WTC11 (cell line): ENCODE data around the gene CELSR2. TPM values are rescaled to one million over a fixed set of nuclear protein-coding genes. Genes with fewer than 3 reads are reported as not detected.

ENCODE experiments used
- ATAC-seq: fragments of 200-7000 bp; cut with Tn5 transposase; 2 replicates; pipeline ENCODE4 v1.10.0; 2021; ENCODE audit warnings: mild to moderate bottlenecking, moderate library complexity
- CTCF ChIA-PET: fragments of 300-600 bp; sonication (Branson Sonifier 250); formaldehyde crosslinking; loops from one replicate; lab custom pipeline; 2021; ENCODE audit warnings: antibody characterized with exemption; lab: Charles Lee
- POLR2A ChIA-PET: fragments of 350-600 bp; sonication (Branson Sonifier 250); formaldehyde crosslinking; loops from one replicate; lab custom pipeline; 2021; ENCODE audit warnings: antibody characterized with exemption; lab: Charles Lee
- DNase-seq: peaks from one replicate; pipeline ENCODE4 v3.0.0; 2021; ENCODE audit warnings: low spot score
- H3K27ac Mint-ChIP-seq: 2 replicates; pipeline ENCODE4 v1.8.0; 2021; ENCODE audit warnings: mixed read lengths
- H3K27me3 Mint-ChIP-seq: 2 replicates; pipeline ENCODE4 v1.8.0; 2021; ENCODE audit warnings: low read depth, mild to moderate bottlenecking, moderate library complexity, mixed read lengths
- H3K36me3 Mint-ChIP-seq: 2 replicates; pipeline ENCODE4 v1.8.0; 2021; ENCODE audit warnings: mixed read lengths
- H3K4me1 Mint-ChIP-seq: 2 replicates; pipeline ENCODE4 v1.8.0; 2022; ENCODE audit warnings: mixed read lengths
- H3K4me3 Mint-ChIP-seq: 2 replicates; pipeline ENCODE4 v1.8.0; 2021; ENCODE audit warnings: mild to moderate bottlenecking, moderate library complexity, mixed read lengths
- H3K9me3 Mint-ChIP-seq: 2 replicates; pipeline ENCODE4 v1.8.0; 2021; ENCODE audit warnings: mixed read lengths
- CTCF ChIP-seq: fragments of 200-600 bp; IDR thresholded peaks from 2 replicates; pipeline ENCODE4 v1.8.0; 2022; ENCODE audit warnings: antibody characterized with exemption
- EMX1 ChIP-seq: fragments of 250-450 bp; sonication (Bioruptor Pico); IDR thresholded peaks from 2 replicates; pipeline ENCODE4 v1.8.0; 2021; ENCODE audit warnings: mild to moderate bottlenecking
- FOXK1 ChIP-seq: sonication (generic); formaldehyde crosslinking; IDR thresholded peaks from 2 replicates; pipeline ENCODE4 v1.8.0; 2022; ENCODE audit warnings: mild to moderate bottlenecking, moderate library complexity, missing genetic modification reagents
- FOXP1 ChIP-seq: sonication (generic); formaldehyde crosslinking; IDR thresholded peaks from 2 replicates; pipeline ENCODE4 v1.8.0; 2022; ENCODE audit warnings: missing genetic modification reagents, mild to moderate bottlenecking, moderate library complexity, borderline replicate concordance
- GRHL2 ChIP-seq: fragments of 250-450 bp; sonication (Bioruptor Pico); IDR thresholded peaks from 2 replicates; pipeline ENCODE4 v1.8.0; 2022; ENCODE audit warnings: mild to moderate bottlenecking, moderate library complexity; ENCODE audit not compliant: insufficient replicate concordance, severe bottlenecking
- HMGA2 ChIP-seq: fragments of 250-450 bp; sonication (Bioruptor Pico); IDR thresholded peaks from 2 replicates; pipeline ENCODE4 v1.4.0; 2021; ENCODE audit warnings: mild to moderate bottlenecking, moderate library complexity
- IRF2 ChIP-seq: sonication (generic); formaldehyde crosslinking; IDR thresholded peaks from 2 replicates; pipeline ENCODE4 v1.8.0; 2022; ENCODE audit warnings: low read depth, missing genetic modification reagents, borderline replicate concordance
- KAT7 ChIP-seq: sonication (generic); formaldehyde crosslinking; IDR thresholded peaks from 2 replicates; pipeline ENCODE4 v1.8.1; 2023; ENCODE audit warnings: missing genetic modification reagents, mild to moderate bottlenecking, borderline replicate concordance
- MAX ChIP-seq: sonication (generic); formaldehyde crosslinking; IDR thresholded peaks from 2 replicates; pipeline ENCODE4 v1.8.0; 2022; ENCODE audit warnings: mild to moderate bottlenecking, missing genetic modification reagents
- NFATC4 ChIP-seq: fragments of 250-450 bp; sonication (Bioruptor Pico); IDR thresholded peaks from 2 replicates; pipeline ENCODE4 v1.9.0; 2021; ENCODE audit warnings: mild to moderate bottlenecking
- OVOL2 ChIP-seq: fragments of 250-450 bp; sonication (Bioruptor Pico); IDR thresholded peaks from 2 replicates; pipeline ENCODE4 v1.9.0; 2021; ENCODE audit warnings: mild to moderate bottlenecking, borderline replicate concordance
- SMAD3 ChIP-seq: sonication (generic); formaldehyde crosslinking; IDR thresholded peaks from 2 replicates; pipeline ENCODE4 v1.8.0; 2022; ENCODE audit warnings: missing genetic modification reagents, mild to moderate bottlenecking, borderline replicate concordance
- ZBTB43 ChIP-seq: sonication (generic); formaldehyde crosslinking; IDR thresholded peaks from 2 replicates; pipeline ENCODE4 v1.8.1; 2023; ENCODE audit warnings: mild to moderate bottlenecking, missing genetic modification reagents
- ZNF512 ChIP-seq: sonication (generic); formaldehyde crosslinking; IDR thresholded peaks from 2 replicates; pipeline ENCODE4 v1.8.1; 2022; ENCODE audit warnings: missing genetic modification reagents, borderline replicate concordance
- total RNA-seq: library from RNA; stranded (reverse); gene quantifications from 3 replicates; pipeline ENCODE4 v1.2.3, GENCODE V29; 2021
- TF ChIP-seq, protein P1 (sequence below): sonication (generic); formaldehyde crosslinking; IDR thresholded peaks from 2 replicates; pipeline ENCODE4 v1.8.1; 2023; ENCODE audit warnings: mild to moderate bottlenecking, moderate library complexity, missing genetic modification reagents

CELSR2 gene
- total RNA-seq, 1 experiment from 2014 or later: 31.3 TPM

- Mint-ChIP-seq H3K4me1 (peaks cover 57% of the 10 kb centered on the region), H3K4me3 (peak overlapping the region; percentile 18), H3K36me3 (peaks cover 11% of the 10 kb centered on the region), H3K27me3 (peaks cover 6% of the 10 kb centered on the region), H3K27ac (no peak overlapping the region), H3K9me3 (no peaks in the 10 kb centered on the region)
- TF ChIP-seq EMX1 (CRISPR knock-in tag) (0 out of 2 replicates have a peak, but pooled peaks have one; percentile 13), IRF2 (CRISPR knock-in tag) (no peak)
- DNase-seq: no peak
- POLR2A ChIA-PET: no interaction called here
- CTCF ChIA-PET: interaction anchor here (0.7 to 5.2 kb wide), 5 partner anchors 7 to 51 kb away, joined by 3 to 109 read pairs (median 51); partner anchors contain the start of gene CELSR2
- no peak for ATAC-seq
Observed at GRCh38 chr1:109241841-109242345, 7.4 kb upstream of the CELSR2 start.

DNA sequence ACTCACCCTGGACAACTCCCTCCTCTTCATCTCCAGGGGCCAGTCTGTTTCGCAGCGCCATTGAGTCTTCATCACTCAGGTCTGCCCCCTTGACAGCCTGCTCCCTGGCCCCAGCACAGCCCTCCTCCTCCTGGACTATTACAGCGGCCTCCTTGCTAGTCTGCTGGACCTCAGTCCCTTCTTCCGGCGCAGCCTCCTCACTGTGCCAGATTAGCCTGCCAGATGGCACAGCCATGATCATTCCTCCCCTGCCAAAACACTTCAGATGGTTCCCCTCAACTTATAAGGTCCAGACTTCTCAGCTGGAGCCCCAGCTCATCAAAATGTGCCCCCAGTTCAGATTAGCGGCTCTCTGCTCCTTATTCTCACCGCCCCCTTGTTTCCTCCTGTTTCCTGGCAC, 7.0 kb upstream of the CELSR2 start:
- H3K9me3 Mint-ChIP-seq: no peaks in the 10 kb centered on the region
- H3K27ac Mint-ChIP-seq: no peak overlapping the region
- peaks cover 52% of the 10 kb centered on the region for H3K4me1 Mint-ChIP-seq
- CTCF ChIA-PET: interaction anchor here (3.0 to 5.2 kb wide), 3 partner anchors 11 to 41 kb away, joined by 14 to 51 read pairs (median 35); no protein-coding TSS in a partner anchor
- H3K27me3 Mint-ChIP-seq: peaks cover 11% of the 10 kb centered on the region
- no peak overlapping the region for H3K4me3 Mint-ChIP-seq
- no peak for ATAC-seq
- peaks cover 6% of the 10 kb centered on the region for H3K36me3 Mint-ChIP-seq
- POLR2A ChIA-PET: no interaction called here
- DNase-seq: no peak
- TF ChIP-seq OVOL2: no peak

DNA sequence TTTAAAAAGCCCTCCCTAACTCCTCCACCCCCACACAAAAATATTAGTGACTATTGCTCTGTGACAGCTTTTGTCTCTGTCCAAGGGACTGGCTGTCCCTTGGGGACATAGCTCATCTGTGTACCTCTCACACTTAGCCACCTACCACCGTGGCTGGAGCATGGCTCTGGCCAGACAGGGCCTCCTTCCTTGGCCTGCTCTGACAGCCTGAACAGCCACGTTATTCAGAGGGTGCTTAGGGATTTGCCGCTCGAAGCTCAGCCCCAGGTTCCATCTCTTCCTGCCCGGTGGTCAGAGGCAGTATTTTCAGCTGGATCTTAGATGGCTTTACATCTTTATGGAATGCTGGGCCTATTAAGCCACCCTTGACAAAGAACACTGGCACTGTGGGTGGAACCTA, 6.1 kb upstream of the CELSR2 start:
- H3K36me3 Mint-ChIP-seq: no peaks in the 10 kb centered on the region
- ChIA-PET POLR2A (no interaction called here), CTCF (interaction anchor here (0.9 to 3.0 kb wide), 5 partner anchors 11 to 52 kb away, joined by 3 to 14 read pairs (median 3); partner anchors contain the start of gene SARS1)
- H3K27me3 Mint-ChIP-seq: peaks cover 20% of the 10 kb centered on the region
- H3K4me1 Mint-ChIP-seq: peaks cover 46% of the 10 kb centered on the region
- no peaks in the 10 kb centered on the region for H3K9me3 Mint-ChIP-seq
- TF ChIP-seq NFATC4 (CRISPR knock-in tag) (no peak), GRHL2 (no peak), CTCF (no peak), SMAD3 (no peak), FOXK1 (CRISPR knock-in tag) (no peak)
- DNase-seq (no peak), ATAC-seq (no peak)
- H3K4me3 Mint-ChIP-seq: no peak overlapping the region
- no peak overlapping the region for H3K27ac Mint-ChIP-seq

- no peak overlapping the region for H3K4me3 Mint-ChIP-seq
- ATAC-seq (no peak), DNase-seq (no peak)
- TF ChIP-seq, protein P1, sequence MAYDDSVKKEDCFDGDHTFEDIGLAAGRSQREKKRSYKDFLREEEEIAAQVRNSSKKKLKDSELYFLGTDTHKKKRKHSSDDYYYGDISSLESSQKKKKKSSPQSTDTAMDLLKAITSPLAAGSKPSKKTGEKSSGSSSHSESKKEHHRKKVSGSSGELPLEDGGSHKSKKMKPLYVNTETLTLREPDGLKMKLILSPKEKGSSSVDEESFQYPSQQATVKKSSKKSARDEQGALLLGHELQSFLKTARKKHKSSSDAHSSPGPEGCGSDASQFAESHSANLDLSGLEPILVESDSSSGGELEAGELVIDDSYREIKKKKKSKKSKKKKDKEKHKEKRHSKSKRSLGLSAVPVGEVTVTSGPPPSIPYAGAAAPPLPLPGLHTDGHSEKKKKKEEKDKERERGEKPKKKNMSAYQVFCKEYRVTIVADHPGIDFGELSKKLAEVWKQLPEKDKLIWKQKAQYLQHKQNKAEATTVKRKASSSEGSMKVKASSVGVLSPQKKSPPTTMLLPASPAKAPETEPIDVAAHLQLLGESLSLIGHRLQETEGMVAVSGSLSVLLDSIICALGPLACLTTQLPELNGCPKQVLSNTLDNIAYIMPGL (CRISPR knock-in tag): no peak
- TF ChIP-seq MAX (CRISPR knock-in tag) (no peak), FOXP1 (CRISPR knock-in tag) (no peak), KAT7 (CRISPR knock-in tag) (no peak), HMGA2 (CRISPR knock-in tag) (no peak), ZBTB43 (CRISPR knock-in tag) (no peak), ZNF512 (CRISPR knock-in tag) (no peak)
- no peaks in the 10 kb centered on the region for H3K36me3 Mint-ChIP-seq
- CTCF ChIA-PET: interaction anchor here (1.1 to 3.0 kb wide), 4 partner anchors 10 to 53 kb away, joined by 3 to 14 read pairs (median 3); partner anchors contain the start of gene SARS1
- H3K27ac Mint-ChIP-seq: no peak overlapping the region
- H3K4me1 Mint-ChIP-seq: peaks cover 44% of the 10 kb centered on the region
- peaks cover 21% of the 10 kb centered on the region for H3K27me3 Mint-ChIP-seq
- POLR2A ChIA-PET: no interaction called here
- H3K9me3 Mint-ChIP-seq: no peaks in the 10 kb centered on the region
Observed at GRCh38 chr1:109243860-109244552, 5.3 kb upstream of the CELSR2 start.
